ENCODE data around the gene ZNF584. TPM values are rescaled to one million over a fixed set of nuclear protein-coding genes. Genes with fewer than 3 reads are reported as not detected.
A peak's percentile ranks its signal among the peaks of the same experiment; 100 is the strongest.

Gene ZNF584
- total and polyA plus RNA-seq, 2 experiments from 2014 or later = 2.3 to 8.1 TPM

GRCh38 chr19:58466089-58466759 lies 57.8 kb downstream of the ZNF584 start (continued):
- TF ChIP-seq ETS1 (IDR thresholded peaks at IDR 0.05) (no peak), STAT1 (IDR thresholded peaks at IDR 0.05; ENCODE audit: unreplicated experiment) (no peak), JUNB (IDR thresholded peaks at IDR 0.05; ENCODE audit: unreplicated experiment) (no peak), NANOG (IDR thresholded peaks at IDR 0.05; ENCODE audit: borderline replicate concordance) (no peak), EZH2phosphoT487 (IDR thresholded peaks at IDR 0.05; ENCODE audit: unreplicated experiment) (no peak), REST (IDR thresholded peaks at IDR 0.05; ENCODE audit: unreplicated experiment) (no peak), CTCF (conservative IDR thresholded peaks at IDR 0.05; ENCODE audit: low read depth in 2 of 2) (no peak), POLR2AphosphoS5 (IDR thresholded peaks at IDR 0.05; ENCODE audit: low read depth) (no peak), CREB1 (CRISPR knock-in tag; IDR thresholded peaks at IDR 0.05; ENCODE audit: low read depth) (no peak)

DNA sequence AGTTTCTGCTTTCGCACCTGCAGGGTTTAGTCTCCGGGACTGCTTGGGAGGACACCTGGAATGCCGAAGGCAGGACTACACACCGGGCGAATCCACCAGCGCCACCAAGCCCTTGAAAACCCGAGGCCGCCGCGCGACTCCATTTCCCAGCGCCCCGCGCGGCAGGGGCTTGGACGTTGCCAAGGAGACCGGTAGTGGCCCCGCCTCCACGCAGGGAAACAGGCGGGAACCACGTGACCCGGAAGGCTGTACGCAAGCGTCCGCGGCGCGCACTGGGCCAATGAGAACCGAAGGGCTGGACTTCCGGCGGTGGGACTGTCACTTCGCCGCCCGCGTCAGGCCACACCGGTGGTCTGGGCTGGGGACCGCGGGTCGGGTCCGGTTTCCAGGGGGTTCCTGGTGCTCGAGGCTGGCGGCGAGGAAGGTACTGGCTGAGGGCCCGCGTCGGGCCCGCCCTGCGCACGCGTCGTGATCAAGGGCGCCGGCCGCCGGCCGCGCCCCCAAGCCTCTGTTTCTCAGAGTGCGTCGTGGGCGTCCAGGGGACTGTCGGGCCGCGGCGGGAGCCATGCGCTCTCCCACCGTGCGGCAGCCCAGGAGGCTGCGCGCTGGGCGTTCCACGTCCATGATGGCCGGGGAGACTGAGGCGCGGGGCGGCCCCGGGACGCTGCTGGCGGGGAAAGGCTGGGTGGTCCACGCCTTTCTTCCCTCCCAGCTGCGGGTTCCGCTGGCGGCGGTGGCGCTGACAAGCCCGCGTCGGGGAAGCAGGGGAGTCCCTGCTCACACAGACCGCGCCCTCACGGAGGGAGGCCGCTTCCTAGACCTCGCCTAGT lies 58.5 kb downstream of the ZNF584 start, which contains the start of gene ZNF324:
Gene ZNF324, plus strand, starts transcription at position 321 of the 830 bp plus-strand sequence. CDS start 2,106 bp downstream, outside the sequence.
- peaks cover 4% of the 10 kb centered on the region for H3F3A ChIP-seq (replicated peaks; ENCODE audit: low read depth)
- Mint-ChIP-seq H3K4me1 (peaks cover 16% of the 10 kb centered on the region; the same call in 2 of the 3 replicates), H3K36me3 (ENCODE audit: low read depth) (peaks cover 8% of the 10 kb centered on the region; the same call in 2 of the 3 replicates), H3K27ac (no peak within 1 kb of the TSS), H3K27me3 (ENCODE audit: insufficient read depth, low read depth, poor library complexity) (peaks cover 12% of the 10 kb centered on the region), H3K4me3 (peak within 1 kb of the TSS; percentile 71), H3K9me3 (no peaks in the 10 kb centered on the region)
- H3K36me3 ChIP-seq (ENCODE audit: insufficient read depth) = no peaks in the 10 kb centered on the region
- no peaks in the 10 kb centered on the region for H3K9me2 ChIP-seq (ENCODE audit: insufficient read depth)
- no peak for TF ChIP-seq EZH2 (IDR thresholded peaks at IDR 0.05; ENCODE audit: low read depth, unreplicated experiment)
- TF ChIP-seq CTCF (conservative IDR thresholded peaks at IDR 0.05; ENCODE audit: low read depth in 2 of 2) = peak in 1 of 2 experiments; percentile 13; a peak in 1 of 4 replicates
- no peak for TF ChIP-seq ZNF331 (CRISPR knock-in tag; IDR thresholded peaks at IDR 0.05; ENCODE audit: low read depth)
- peak; percentile 78 for TF ChIP-seq ETS1 (IDR thresholded peaks at IDR 0.05)
- TF ChIP-seq CREB1 (CRISPR knock-in tag; IDR thresholded peaks at IDR 0.05; ENCODE audit: low read depth) = peak; percentile 81
- peak; percentile 51; the same call in 1 of the 2 replicates for TF ChIP-seq POLR2AphosphoS5 (IDR thresholded peaks at IDR 0.05; ENCODE audit: low read depth)
- peaks cover 4% of the 10 kb centered on the region for H3K4me1 ChIP-seq (ENCODE audit: insufficient read depth)
- no peaks in the 10 kb centered on the region for H3K79me2 ChIP-seq (replicated peaks; ENCODE audit: insufficient read depth)
- peaks cover 11% of the 10 kb centered on the region for H3K27me3 ChIP-seq (ENCODE audit: insufficient read depth)
- H3K27ac ChIP-seq (ENCODE audit: low read depth) = no peak within 1 kb of the TSS
- H2AFZ ChIP-seq = peak within 1 kb of the TSS; percentile 99
- no peaks in the 10 kb centered on the region for H4K20me1 ChIP-seq (replicated peaks; ENCODE audit: insufficient read depth)
- DNase-seq (ENCODE audit: low spot score) (peak; percentile 100), ATAC-seq (peak; percentile 93)
- peak within 1 kb of the TSS; percentile 83 for H3K4me3 ChIP-seq
- H3K4me2 ChIP-seq = peak within 1 kb of the TSS; percentile 84

Data from GM23338 (cell line).